H1 (cell line): ENCODE measurements around the gene CALD1. TPM values are rescaled to one million over a fixed set of nuclear protein-coding genes. Genes with fewer than 3 reads are reported as not detected.

Source experiments
- POU5F1 ChIP-seq: IDR thresholded peaks from 2 replicates; pipeline ENCODE4 v1.6.1; 2011; ENCODE audit warnings: low read depth, mild to moderate bottlenecking, low read length, moderate library complexity
- SRF ChIP-seq: IDR thresholded peaks from 2 replicates; pipeline ENCODE4 v1.6.1; 2011; ENCODE audit warnings: mild to moderate bottlenecking, low read depth, low read length, moderate library complexity
- polyA plus RNA-seq, 7 experiments: library from polyadenylated mRNA; depleted of rRNA in 3 of 7; stranded (reverse) in 5 of 7; unstranded in 2 of 7; fragments of >200 nt in 5 of 7; fragments of 200-250 nt in 2 of 7; gene quantifications; 1 replicate in 5 of 7; 2 replicates in 1 of 7; 4 replicates in 1 of 7; pipeline versions ENCODE4 v1.2.1 to v1.2.3, GENCODE V29; 2011 to 2013; ENCODE audit warnings: missing spikeins in 2 of 7, mixed read lengths in 2 of 7
- total RNA-seq: library from RNA; stranded (reverse); fragmentation: NEBNext Ultra II Directional; extraction: Animal tissue kit (Norgen Biotek cat#: 25700); gene quantifications from 2 replicates; pipeline ENCODE4 v1.2.1, GENCODE V29; 2021

CALD1 gene
- total and polyA plus RNA-seq, 2 of the 8 experiments (the other 6 are each of a cell fraction or from before 2014, with no cell fraction given), result 34.3 to 177 TPM

GRCh38 chr7:134784251-134785049 lies 5.0 kb downstream of the CALD1 start (continued):
- TF ChIP-seq POU5F1 (no peak), SRF (no peak)
